ENCODE data around the gene TMPRSS2.

DNA sequence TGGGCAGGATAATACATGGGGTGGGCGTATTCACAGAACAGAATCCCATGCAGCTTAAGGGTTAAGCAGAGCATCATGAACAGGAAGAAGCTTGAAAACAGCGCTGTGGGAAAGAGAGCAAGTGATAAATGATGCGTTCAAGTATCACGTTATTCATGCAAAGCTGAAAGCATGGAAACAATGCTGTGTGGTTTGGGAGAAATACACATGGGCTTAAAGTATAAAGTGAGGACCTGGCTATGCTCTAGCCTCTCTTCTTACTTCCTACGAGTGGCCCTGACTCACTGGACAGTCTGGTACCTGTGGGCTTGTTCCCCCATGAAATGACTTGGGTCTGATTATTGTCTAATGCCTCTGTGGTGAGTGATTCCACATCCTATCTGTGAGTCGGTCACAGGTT, 25.7 kb downstream of the TMPRSS2 start:
- TF ChIP-seq, protein P1, sequence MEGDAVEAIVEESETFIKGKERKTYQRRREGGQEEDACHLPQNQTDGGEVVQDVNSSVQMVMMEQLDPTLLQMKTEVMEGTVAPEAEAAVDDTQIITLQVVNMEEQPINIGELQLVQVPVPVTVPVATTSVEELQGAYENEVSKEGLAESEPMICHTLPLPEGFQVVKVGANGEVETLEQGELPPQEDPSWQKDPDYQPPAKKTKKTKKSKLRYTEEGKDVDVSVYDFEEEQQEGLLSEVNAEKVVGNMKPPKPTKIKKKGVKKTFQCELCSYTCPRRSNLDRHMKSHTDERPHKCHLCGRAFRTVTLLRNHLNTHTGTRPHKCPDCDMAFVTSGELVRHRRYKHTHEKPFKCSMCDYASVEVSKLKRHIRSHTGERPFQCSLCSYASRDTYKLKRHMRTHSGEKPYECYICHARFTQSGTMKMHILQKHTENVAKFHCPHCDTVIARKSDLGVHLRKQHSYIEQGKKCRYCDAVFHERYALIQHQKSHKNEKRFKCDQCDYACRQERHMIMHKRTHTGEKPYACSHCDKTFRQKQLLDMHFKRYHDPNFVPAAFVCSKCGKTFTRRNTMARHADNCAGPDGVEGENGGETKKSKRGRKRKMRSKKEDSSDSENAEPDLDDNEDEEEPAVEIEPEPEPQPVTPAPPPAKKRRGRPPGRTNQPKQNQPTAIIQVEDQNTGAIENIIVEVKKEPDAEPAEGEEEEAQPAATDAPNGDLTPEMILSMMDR (IDR thresholded peaks at IDR 0.05; ENCODE audit: low read length), result no peak
- no peak for TF ChIP-seq EZH2phosphoT487 (IDR thresholded peaks at IDR 0.05; ENCODE audit: low read length)

Measured in MM.1S (cell line).